ACC112 (cell line): Measurements from ENCODE around the gene MCL1.

Source experiments
- H2AFZ ChIP-seq: fragments of 200-600 bp; sonication (generic); one replicate; pipeline ENCODE4 v1.6.0; 2017; ENCODE audit warnings: antibody characterized with exemption, low read length; ENCODE audit not compliant: unreplicated experiment
- H3K27ac ChIP-seq: fragments of 200-600 bp; sonication (generic); 2 replicates; pipeline ENCODE4 v1.5.1; 2014; ENCODE audit warnings: low read depth, mild to moderate bottlenecking, antibody characterized with exemption, low read length, moderate library complexity
- H3K27me3 ChIP-seq: fragments of 200-600 bp; sonication (generic); 2 replicates; pipeline ENCODE4 v1.6.1; 2014; ENCODE audit warnings: mild to moderate bottlenecking, antibody characterized with exemption, low read length, moderate library complexity, mixed read lengths; ENCODE audit not compliant: insufficient read depth
- H3K36me3 ChIP-seq: fragments of 200-600 bp; sonication (generic); 2 replicates; pipeline ENCODE4 v1.6.1; 2016; ENCODE audit warnings: mild to moderate bottlenecking, antibody characterized with exemption, low read length, moderate library complexity, mixed read lengths; ENCODE audit not compliant: insufficient read depth
- H3K4me1 ChIP-seq: fragments of 200-600 bp; sonication (generic); one replicate; pipeline ENCODE4 v1.6.1; 2016; ENCODE audit warnings: low read length, mixed read lengths; ENCODE audit not compliant: insufficient read depth, unreplicated experiment, control insufficient read depth
- H3K4me3 ChIP-seq: fragments of 200-600 bp; sonication (generic); 2 replicates; pipeline ENCODE4 v1.5.1; 2014; ENCODE audit warnings: mild to moderate bottlenecking, low read depth, low read length
- H3K79me2 ChIP-seq: fragments of 200-600 bp; sonication (generic); one replicate; pipeline ENCODE4 v1.6.0; 2016; ENCODE audit warnings: low read length; ENCODE audit not compliant: control insufficient read depth, unreplicated experiment, insufficient read depth

The MCL1 gene

GRCh38 chr1:150548632-150549495 is 30.5 kb downstream of the MCL1 start, which contains the start of gene ADAMTSL4:
Gene ADAMTSL4 (plus strand): TSS chr1:150549408. CDS start chr1:150552289, 2,881 bp downstream.
- no peaks in the 10 kb centered on the region for H3K79me2 ChIP-seq
- peak within 1 kb of the TSS; percentile 21; the same call in 1 of the 2 replicates for H3K27ac ChIP-seq
- no peaks in the 10 kb centered on the region for H3K27me3 ChIP-seq
- peaks cover 37% of the 10 kb centered on the region for H3K4me1 ChIP-seq
- peak within 1 kb of the TSS; percentile 79 for H3K4me3 ChIP-seq
- H2AFZ ChIP-seq = no peak within 1 kb of the TSS
- H3K36me3 ChIP-seq = no peaks in the 10 kb centered on the region

DNA sequence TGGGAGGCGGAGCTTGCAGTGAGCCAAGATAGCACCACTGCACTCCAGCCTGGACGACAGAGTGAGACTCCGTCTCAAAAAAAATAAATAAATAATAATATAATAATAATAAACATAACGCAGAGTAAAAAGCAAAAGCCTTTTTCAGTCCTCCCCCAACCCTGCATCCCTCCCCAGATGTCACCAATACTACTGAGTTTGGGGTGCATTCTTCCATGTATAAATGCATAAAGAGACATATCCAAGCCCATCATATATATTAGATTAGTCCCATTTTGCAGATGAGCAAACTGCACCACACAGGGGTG is 31.1 kb downstream of the MCL1 start:
- Histone ChIP-seq H3K4me1 (peaks cover 41% of the 10 kb centered on the region), H3K36me3 (no peaks in the 10 kb centered on the region), H3K79me2 (no peaks in the 10 kb centered on the region), H2AFZ (no peak overlapping the region), H3K27me3 (no peaks in the 10 kb centered on the region), H3K27ac (peak overlapping the region; percentile 21; the same call in 1 of the 2 replicates), H3K4me3 (peak overlapping the region; percentile 77)

DNA sequence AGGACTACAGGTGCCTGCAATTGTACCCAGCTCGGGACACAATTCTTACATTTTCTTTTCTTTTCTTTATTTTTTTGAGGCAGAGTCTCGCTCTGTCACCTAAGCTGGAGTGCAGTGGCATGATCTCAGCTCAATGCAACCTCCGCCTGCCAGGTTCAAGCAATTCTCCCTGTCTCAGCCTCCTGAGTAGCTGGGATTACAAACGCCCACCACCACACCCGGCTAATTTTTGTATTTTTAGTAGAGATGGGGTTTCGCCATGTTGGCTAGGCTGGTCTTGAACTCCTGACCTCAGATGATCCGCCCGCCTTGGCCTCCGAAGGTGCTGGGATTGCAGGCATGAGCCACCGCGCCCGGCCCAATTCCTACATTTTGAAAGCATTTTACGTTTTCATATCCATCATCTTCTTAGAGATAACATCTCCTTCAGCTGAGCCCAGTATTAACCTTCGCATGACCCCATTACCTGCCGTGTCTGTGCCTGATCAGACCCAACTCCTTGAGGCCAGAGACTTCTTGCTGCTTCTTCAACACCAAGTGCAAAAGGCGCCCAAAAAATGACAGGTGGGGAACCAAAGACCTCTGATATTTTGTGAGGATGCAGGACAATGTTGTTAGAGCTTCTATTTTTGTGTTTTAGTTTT is 33.0 kb downstream of the MCL1 start:
- no peaks in the 10 kb centered on the region for H3K79me2 ChIP-seq
- no peak overlapping the region for H3K4me3 ChIP-seq
- H2AFZ ChIP-seq = no peak overlapping the region
- H3K27me3 ChIP-seq = no peaks in the 10 kb centered on the region
- H3K27ac ChIP-seq = no peak overlapping the region
- no peaks in the 10 kb centered on the region for H3K36me3 ChIP-seq
- peaks cover 24% of the 10 kb centered on the region for H3K4me1 ChIP-seq

DNA sequence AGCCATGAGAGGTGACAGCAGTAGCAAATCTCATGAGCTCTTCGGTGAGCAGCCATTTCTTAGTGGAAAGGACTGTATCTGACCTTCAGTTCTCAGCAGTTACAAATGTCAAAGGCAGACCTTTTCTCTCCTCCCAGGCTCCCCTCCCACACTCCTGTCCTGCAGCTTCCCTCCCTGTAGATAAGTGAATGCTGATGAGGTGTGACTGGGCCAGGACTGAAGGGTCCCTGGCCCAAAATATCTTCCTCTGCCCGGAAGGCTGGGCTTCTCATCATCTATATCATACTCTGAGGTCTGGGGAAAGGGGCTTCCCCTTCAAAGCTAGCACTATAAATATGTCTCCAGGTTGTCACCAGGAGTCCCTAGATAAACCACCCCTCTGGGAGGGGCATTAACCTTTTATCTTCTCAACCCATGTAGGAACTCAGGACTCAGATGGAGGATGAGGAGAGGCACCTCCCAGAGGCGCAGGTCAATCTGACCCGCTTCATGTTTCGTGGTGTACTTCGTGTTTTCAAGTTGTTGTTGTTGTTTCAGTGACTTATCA is 33.9 kb downstream of the MCL1 start:
- H3K27me3 ChIP-seq = no peaks in the 10 kb centered on the region
- no peak overlapping the region for H3K27ac ChIP-seq
- H3K4me1 ChIP-seq = peaks cover 17% of the 10 kb centered on the region
- no peak overlapping the region for H2AFZ ChIP-seq
- no peak overlapping the region for H3K4me3 ChIP-seq
- H3K36me3 ChIP-seq = no peaks in the 10 kb centered on the region
- no peaks in the 10 kb centered on the region for H3K79me2 ChIP-seq

- H3K27ac ChIP-seq = no peak overlapping the region
- H3K4me1 ChIP-seq = peaks cover 9% of the 10 kb centered on the region
- no peaks in the 10 kb centered on the region for H3K36me3 ChIP-seq
- H2AFZ ChIP-seq = no peak overlapping the region
- no peaks in the 10 kb centered on the region for H3K79me2 ChIP-seq
- no peak overlapping the region for H3K4me3 ChIP-seq
- H3K27me3 ChIP-seq = no peaks in the 10 kb centered on the region
These were observed 35.2 kb downstream of the MCL1 start for GRCh38 chr1:150544204-150544603.

- Histone ChIP-seq H2AFZ (no peak overlapping the region), H3K27me3 (no peaks in the 10 kb centered on the region), H3K27ac (no peak overlapping the region), H3K79me2 (no peaks in the 10 kb centered on the region), H3K36me3 (no peaks in the 10 kb centered on the region), H3K4me3 (no peak overlapping the region), H3K4me1 (peaks cover 11% of the 10 kb centered on the region)
These were observed 35.8 kb downstream of the MCL1 start for GRCh38 chr1:150543500-150544143.

GRCh38 chr1:150537732-150538684 is 41.4 kb downstream of the MCL1 start:
- peaks cover 26% of the 10 kb centered on the region for H3K4me1 ChIP-seq
- peak overlapping the region; percentile 59 for H2AFZ ChIP-seq
- peak overlapping the region; percentile 15; the same call in 1 of the 2 replicates for H3K4me3 ChIP-seq
- no peaks in the 10 kb centered on the region for H3K79me2 ChIP-seq
- H3K36me3 ChIP-seq = no peaks in the 10 kb centered on the region
- no peaks in the 10 kb centered on the region for H3K27me3 ChIP-seq
- H3K27ac ChIP-seq = peak overlapping the region; percentile 52

DNA sequence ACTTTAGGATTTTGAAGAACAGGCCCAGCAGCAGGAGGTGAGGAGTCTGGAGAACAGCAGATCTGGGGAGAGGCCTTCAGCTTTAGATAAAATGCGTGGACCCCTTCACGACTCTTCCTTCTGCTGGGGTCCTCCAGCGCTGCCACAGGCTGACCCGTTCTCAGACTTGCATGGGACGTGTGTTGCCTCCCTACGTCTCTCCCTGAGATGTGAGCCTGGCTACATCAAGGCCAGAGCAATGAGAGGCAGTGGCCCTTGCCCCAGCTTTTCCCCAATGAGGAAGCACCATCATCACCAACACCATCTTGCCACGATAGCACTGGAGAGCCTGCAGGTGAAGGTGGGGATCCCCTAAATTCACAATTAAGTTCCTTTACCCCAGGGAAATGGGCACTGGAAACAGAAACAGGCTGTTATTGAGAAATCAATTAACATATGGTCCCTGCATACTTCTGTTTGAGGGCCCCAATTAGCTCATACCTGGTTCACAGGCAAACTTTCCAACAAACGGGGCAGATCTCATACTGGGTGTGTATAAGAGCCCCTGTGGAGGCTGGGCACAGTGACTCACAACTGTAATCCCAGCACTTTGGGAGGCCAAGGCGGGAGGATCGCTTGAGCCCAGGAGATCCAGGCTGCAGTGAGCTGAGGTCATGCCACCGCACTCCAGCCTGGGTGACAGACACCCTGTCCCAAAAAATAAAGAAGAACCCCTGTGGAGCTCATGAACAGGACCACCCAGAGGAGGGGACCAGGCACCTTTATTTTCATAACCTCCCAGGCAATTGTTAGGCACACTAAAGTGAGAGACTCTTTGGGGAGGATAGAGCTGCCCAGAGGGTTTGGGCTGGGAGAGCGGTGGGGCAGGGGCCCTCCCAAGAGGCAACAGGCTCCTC is 42.3 kb downstream of the MCL1 start:
- no peaks in the 10 kb centered on the region for H3K36me3 ChIP-seq
- no peak overlapping the region for H3K27ac ChIP-seq
- no peaks in the 10 kb centered on the region for H3K79me2 ChIP-seq
- H3K4me3 ChIP-seq = no peak overlapping the region
- H3K27me3 ChIP-seq = no peaks in the 10 kb centered on the region
- H2AFZ ChIP-seq = peak overlapping the region; percentile 59
- peaks cover 26% of the 10 kb centered on the region for H3K4me1 ChIP-seq

GRCh38 chr1:150535511-150536287 is 43.7 kb downstream of the MCL1 start:
- Histone ChIP-seq H3K27me3 (no peaks in the 10 kb centered on the region), H3K27ac (no peak overlapping the region), H3K4me3 (no peak overlapping the region), H2AFZ (no peak overlapping the region), H3K4me1 (peaks cover 26% of the 10 kb centered on the region), H3K79me2 (no peaks in the 10 kb centered on the region), H3K36me3 (no peaks in the 10 kb centered on the region)
